Activated CD8-positive, alpha-beta memory T cell treated with anti-CD3 and anti-CD28 coated beads, Interleukin-2, amount 10 ng/mL, durations not matched to agents 7 days and 5 days (primary cell): ENCODE measurements around the gene RAD21L1. TPM values are rescaled to one million over a fixed set of nuclear protein-coding genes. Genes with fewer than 3 reads are reported as not detected.

ENCODE experiments used
- ATAC-seq: fragments of 150-1000 bp; cut with Tn5 transposase; one replicate; pipeline ENCODE4 v1.10.0; 2021; ENCODE audit warnings: moderate library complexity
- CTCF ChIA-PET: fragments of 350-600 bp; sonication (Branson Sonifier 250); formaldehyde crosslinking; loops from one replicate; lab custom pipeline; 2021; ENCODE audit warnings: antibody characterized with exemption; lab: Charles Lee
- DNase-seq: peaks from one replicate; pipeline ENCODE4 v3.0.0-alpha.2; 2020
- H3K27ac Mint-ChIP-seq: one replicate; pipeline ENCODE4 v1.8.0; 2021; ENCODE audit warnings: mild to moderate bottlenecking, mixed read lengths
- H3K27me3 Mint-ChIP-seq: one replicate; pipeline ENCODE4 v1.8.0; 2021; ENCODE audit warnings: mixed read lengths
- H3K36me3 Mint-ChIP-seq: one replicate; pipeline ENCODE4 v1.8.0; 2021; ENCODE audit warnings: mild to moderate bottlenecking, mixed read lengths
- H3K4me1 Mint-ChIP-seq: one replicate; pipeline ENCODE4 v1.8.0; 2021; ENCODE audit warnings: mixed read lengths
- H3K4me3 Mint-ChIP-seq: one replicate; pipeline ENCODE4 v1.8.0; 2021; ENCODE audit warnings: mild to moderate bottlenecking, moderate library complexity, mixed read lengths
- H3K9me3 Mint-ChIP-seq: one replicate; pipeline ENCODE4 v1.8.0; 2022; ENCODE audit warnings: low read depth, mixed read lengths
- total RNA-seq, 2 experiments: library from RNA; stranded (reverse); gene quantifications; one replicate each; pipeline ENCODE4 v1.2.3, GENCODE V29; 2021

RAD21L1 gene
- total RNA-seq, 2 experiments from 2014 or later, result 0.67 TPM; not detected in 1

DNA sequence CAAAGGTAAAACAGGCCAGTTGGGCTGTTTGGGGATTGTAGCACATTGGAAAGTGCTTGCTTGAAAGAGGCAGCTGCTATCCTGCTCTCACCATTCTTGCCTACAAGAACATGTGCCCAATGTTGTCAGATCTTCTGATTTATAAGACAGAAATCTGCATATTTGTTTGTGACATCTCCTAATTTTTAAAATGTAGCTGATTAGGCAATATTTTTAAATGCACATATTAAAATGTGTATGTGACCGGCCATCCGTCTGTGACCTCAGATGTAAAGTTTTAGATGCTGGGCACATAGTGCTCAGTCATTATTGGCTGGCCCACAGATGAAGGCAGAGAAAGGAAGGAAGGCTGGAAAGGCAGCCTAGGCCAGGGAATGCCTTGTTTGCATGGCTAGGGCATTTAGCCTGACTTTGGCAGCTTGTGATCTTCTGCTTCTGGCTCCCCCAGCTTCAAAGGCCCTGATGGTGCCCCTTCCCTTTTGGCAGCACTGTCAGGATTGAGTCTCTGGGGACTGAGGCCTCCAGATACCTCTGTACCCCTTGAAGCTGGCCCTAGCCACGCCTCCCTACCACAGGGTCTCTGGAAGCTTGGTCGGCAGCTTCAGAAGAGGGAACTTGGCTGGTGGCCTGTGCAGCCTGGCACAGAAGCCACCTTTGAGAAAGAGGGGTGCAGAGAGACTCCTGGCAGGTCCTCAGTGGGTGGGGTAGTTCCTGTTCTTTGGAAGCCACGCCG is 46.7 kb downstream of the RAD21L1 start:
- Mint-ChIP-seq H3K4me3 (no peak overlapping the region), H3K27me3 (no peaks in the 10 kb centered on the region), H3K36me3 (no peaks in the 10 kb centered on the region), H3K9me3 (no peaks in the 10 kb centered on the region), H3K4me1 (peaks cover 2% of the 10 kb centered on the region), H3K27ac (no peak overlapping the region)
- CTCF ChIA-PET, result interaction anchor here (0.7 to 1.5 kb wide), 5 partner anchors 9 to 231 kb away, joined by 3 to 4 read pairs (median 3); no protein-coding TSS in a partner anchor
- ATAC-seq (no peak), DNase-seq (peak; percentile 31)

DNA sequence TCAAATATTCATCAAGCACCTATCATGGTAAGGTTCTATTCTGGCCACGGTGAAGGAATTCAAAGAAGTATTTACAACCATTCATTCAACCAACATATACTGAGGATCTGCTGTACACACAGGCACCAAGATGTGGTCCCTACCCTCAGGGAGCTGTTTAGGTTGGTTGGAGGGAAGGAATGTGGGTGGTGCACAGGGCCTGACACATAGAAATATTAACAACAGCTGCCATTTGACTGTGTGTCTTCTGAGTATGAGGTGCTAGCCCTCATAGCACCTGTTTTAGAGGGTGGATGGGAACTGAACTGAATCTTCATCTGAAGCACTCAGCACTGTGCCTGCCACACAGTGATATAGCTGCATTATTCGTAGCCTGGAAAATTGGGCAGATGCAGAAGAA is 47.5 kb downstream of the RAD21L1 start:
- Mint-ChIP-seq H3K9me3 (no peaks in the 10 kb centered on the region), H3K36me3 (no peaks in the 10 kb centered on the region), H3K4me1 (no peaks in the 10 kb centered on the region), H3K27ac (no peak overlapping the region), H3K27me3 (no peaks in the 10 kb centered on the region), H3K4me3 (no peak overlapping the region)
- DNase-seq (peak; percentile 15), ATAC-seq (no peak)
- CTCF ChIA-PET, result interaction anchor here (0.9 to 1.2 kb wide), 2 partner anchors 13 to 230 kb away, joined by 3 read pairs; no protein-coding TSS in a partner anchor

DNA sequence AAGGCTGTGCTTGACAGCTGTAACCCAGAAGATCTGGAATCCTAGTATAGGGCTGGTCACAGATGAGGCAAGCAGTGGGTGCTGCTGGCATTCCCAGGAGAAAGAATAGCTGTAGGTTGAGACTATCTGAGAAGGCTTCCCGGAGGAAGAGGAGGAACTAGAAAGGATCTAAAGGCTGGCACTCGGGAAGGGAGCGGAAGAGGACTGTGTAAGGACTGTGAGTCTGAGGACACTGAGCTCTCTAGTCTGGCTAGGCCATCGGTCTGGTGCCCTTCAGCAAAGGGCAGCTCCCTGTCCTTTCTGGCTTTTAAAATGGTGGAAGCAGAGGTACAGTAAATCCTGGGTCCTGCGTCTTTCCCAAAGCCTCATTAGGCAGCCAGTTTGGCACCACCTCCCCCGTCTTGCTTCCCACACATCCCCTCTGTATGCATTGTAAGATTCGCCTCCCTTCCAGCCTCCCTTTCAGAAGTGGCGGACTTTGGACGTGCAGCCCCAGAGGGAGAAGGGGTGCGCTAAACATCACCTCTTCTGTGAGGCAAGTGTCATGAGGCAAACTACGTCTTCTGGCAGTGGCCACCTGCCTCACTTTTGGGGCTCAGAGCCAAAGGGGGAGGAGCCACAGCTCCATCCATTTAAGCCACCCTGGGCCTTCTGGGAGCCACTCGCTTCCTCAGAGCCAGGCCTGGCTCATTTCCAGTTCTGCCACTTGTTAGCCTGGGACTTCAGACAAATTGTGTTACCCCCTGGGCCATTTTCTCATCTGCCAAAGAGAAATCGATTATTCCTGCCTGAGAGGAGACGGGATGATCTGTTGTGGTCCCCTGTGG is 48.9 kb downstream of the RAD21L1 start:
- ATAC-seq (no peak), DNase-seq (peak; percentile 35)
- H3K27ac Mint-ChIP-seq, result no peak overlapping the region
- no peaks in the 10 kb centered on the region for H3K9me3 Mint-ChIP-seq
- no peak overlapping the region for H3K4me3 Mint-ChIP-seq
- CTCF ChIA-PET, result no interaction called here
- no peaks in the 10 kb centered on the region for H3K4me1 Mint-ChIP-seq
- no peaks in the 10 kb centered on the region for H3K27me3 Mint-ChIP-seq
- H3K36me3 Mint-ChIP-seq, result no peaks in the 10 kb centered on the region

DNA sequence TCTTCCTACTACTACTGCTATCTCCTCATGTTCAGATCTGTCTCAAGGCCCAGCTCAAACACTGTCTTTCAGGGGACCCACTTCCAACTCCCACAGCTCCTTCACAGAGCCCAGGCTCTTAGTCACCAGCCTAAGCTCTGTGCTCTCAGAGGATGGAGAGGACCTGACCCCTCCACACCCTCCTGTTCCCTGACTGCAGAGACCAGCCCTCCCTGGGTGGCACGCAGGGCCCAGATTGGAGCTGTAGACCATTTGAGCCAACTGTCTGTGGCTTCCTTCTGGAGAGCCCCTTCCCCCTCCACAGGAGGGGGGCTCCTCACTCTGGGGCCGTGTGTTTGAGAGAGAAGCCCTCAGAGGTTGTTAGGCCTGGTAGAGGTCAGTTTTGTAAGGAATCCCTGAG is 50.1 kb downstream of the RAD21L1 start:
- no peaks in the 10 kb centered on the region for H3K4me1 Mint-ChIP-seq
- no peaks in the 10 kb centered on the region for H3K27me3 Mint-ChIP-seq
- H3K4me3 Mint-ChIP-seq, result no peak overlapping the region
- ATAC-seq (no peak), DNase-seq (peak; percentile 29)
- CTCF ChIA-PET, result no interaction called here
- H3K9me3 Mint-ChIP-seq, result no peaks in the 10 kb centered on the region
- H3K36me3 Mint-ChIP-seq, result no peaks in the 10 kb centered on the region
- H3K27ac Mint-ChIP-seq, result no peak overlapping the region

DNA sequence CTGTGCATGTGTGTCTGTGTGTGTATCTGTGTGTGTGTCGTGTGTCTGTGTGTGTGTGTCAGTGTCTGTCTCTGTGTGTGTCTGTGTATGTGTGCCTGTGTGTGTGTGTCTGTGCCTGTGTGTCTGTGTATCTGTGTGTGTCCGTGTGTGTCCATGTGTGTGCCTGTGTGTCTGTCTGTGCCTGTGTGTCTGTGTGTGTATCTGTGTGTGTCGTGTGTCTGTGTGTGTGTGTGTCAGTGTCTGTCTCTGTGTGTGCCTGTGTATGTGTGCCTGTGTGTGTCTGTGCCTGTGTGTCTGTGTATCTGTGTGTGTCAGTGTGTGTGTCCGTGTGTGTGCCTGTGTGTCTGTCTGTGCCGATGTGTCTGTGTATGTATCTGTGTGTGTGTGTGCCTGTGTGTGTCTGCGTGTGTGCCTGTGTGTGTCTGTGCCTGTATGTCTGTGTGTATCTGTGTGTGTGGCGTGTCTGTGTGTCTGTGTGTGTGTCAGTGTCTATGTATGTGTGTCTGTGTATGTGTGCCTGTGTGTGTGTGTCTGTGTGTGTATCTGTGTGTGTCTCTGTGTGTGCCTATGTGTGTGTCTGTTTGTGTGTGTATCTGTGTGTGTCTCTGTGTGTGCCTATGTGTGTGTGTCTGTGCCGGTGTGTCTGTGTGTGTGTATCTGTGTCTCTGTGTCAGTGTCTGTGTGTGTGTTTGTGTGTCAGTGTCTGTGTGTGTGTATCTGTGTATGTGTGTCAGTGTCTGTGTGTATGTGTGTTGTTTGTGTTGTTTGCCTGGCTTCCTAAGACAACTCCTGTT is 51.9 kb downstream of the RAD21L1 start:
- no peak for ATAC-seq
- H3K27ac Mint-ChIP-seq, result no peak overlapping the region
- H3K4me3 Mint-ChIP-seq, result no peak overlapping the region
- H3K4me1 Mint-ChIP-seq, result no peaks in the 10 kb centered on the region
- H3K27me3 Mint-ChIP-seq, result no peaks in the 10 kb centered on the region
- H3K9me3 Mint-ChIP-seq, result no peaks in the 10 kb centered on the region
- DNase-seq, result no peak
- CTCF ChIA-PET, result no interaction called here
- H3K36me3 Mint-ChIP-seq, result no peaks in the 10 kb centered on the region

DNA sequence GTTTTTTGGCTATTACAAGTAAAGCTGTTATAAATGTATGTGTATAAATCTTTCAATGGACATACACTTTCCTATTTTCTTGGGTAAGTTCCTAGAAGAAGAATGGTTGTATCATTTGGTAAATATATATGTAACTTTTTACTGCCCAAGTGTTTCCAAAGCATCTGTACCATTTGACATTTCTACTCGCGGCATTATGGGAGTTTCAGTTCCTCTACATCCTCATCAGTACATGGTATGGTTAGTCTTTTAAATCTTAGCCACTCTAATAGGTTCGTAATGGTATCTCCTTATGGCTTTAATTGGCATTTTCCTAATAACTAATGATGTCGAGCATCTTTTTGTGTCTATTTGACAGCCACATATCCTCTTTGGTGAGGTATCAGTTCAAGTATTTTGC is 53.1 kb downstream of the RAD21L1 start:
- no peaks in the 10 kb centered on the region for H3K36me3 Mint-ChIP-seq
- H3K4me3 Mint-ChIP-seq, result no peak overlapping the region
- DNase-seq, result no peak
- no peak for ATAC-seq
- CTCF ChIA-PET, result no interaction called here
- H3K27me3 Mint-ChIP-seq, result no peaks in the 10 kb centered on the region
- no peaks in the 10 kb centered on the region for H3K9me3 Mint-ChIP-seq
- H3K27ac Mint-ChIP-seq, result no peak overlapping the region
- H3K4me1 Mint-ChIP-seq, result no peaks in the 10 kb centered on the region

DNA sequence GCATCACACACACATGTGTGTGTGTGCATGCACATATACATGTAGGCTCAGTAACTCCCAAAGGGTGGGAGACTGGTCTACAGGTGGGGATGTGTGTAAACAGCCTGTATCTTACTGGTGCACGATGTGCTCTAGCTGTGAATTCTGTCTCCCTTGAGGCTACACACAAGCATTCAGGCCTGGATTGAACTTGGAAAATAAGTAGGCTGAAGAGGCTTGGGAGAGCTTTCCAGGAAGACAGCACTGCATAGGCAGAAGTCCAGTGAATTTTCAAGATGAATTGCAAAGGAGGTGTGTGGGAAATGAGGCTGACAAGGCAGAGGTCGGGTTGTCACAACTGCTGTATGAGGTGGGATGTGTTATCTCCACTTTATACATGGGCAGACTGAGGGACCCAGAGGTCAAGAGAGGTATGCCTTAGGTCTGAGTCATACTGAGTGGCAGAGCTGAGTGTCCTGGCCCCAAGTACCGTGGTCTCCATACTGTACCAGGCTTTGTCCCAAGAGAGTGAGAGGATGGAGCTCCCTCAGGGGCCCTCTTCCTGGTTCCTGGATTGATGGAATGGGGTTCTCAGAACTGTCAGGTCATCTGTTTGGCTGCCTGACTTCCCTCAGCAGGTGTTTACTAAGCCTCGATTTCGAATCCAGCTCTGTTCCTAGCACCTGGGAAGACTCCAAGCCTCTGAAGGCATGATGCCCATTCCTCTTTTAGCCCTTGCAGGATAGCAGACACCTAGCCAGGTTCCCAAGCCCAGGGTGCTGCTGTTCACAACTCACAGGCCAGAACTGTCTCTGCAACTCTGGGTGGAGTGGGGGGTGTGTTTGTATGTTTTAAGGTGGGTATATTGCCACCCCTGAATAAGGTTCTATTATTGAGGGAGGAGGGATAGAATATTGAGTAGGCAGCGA is 54.6 kb downstream of the RAD21L1 start:
- Mint-ChIP-seq H3K4me1 (no peaks in the 10 kb centered on the region), H3K27me3 (no peaks in the 10 kb centered on the region), H3K27ac (no peak overlapping the region), H3K4me3 (no peak overlapping the region), H3K36me3 (no peaks in the 10 kb centered on the region), H3K9me3 (no peaks in the 10 kb centered on the region)
- ATAC-seq (no peak), DNase-seq (peak; percentile 36)
- CTCF ChIA-PET, result no interaction called here

DNA sequence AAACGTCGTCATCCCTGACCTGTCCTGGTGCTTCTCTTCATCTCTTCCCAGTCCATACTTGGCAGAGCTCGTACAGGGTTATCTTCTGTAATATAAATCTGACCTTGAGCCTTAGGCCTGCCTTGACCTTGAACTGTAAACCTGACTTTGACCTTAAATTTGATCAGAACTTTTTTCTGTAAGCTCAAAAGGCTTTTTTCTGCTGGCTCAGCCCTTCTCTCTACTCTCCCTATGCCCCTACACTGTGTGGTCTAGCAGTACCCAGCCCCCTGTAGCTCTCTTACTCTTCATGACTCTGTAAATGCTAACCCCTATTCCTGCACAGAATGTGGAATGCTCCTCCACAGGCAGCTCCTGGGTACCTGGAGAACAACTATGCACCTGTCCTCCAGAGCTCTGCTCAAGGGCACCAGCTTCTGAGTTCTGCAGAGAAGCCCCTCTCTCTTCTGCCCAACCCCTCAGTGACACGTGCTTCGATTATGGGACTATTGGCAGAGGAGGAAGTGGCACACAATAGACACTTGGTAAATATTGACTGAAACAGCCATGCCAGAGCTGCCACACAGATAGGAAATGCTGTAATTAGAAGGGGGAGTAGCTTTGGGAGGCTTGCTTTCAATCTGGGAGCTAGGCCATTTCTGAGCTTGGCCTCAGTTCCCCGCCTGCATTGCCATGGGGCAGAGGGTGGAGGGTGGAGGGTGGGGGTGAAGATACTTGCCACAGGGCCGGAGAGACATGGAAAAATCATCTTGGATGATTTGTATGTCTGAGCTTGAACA is 55.6 kb downstream of the RAD21L1 start:
- CTCF ChIA-PET, result interaction anchor here (0.8 to 1.5 kb wide), 3 partner anchors 9 to 222 kb away, joined by 3 to 5 read pairs (median 3); partner anchors contain the start of gene SNPH
- no peaks in the 10 kb centered on the region for H3K36me3 Mint-ChIP-seq
- peak; percentile 30 for DNase-seq
- H3K4me1 Mint-ChIP-seq, result peaks cover 5% of the 10 kb centered on the region
- H3K9me3 Mint-ChIP-seq, result no peaks in the 10 kb centered on the region
- no peaks in the 10 kb centered on the region for H3K27me3 Mint-ChIP-seq
- H3K4me3 Mint-ChIP-seq, result no peak overlapping the region
- no peak overlapping the region for H3K27ac Mint-ChIP-seq
- no peak for ATAC-seq

DNA sequence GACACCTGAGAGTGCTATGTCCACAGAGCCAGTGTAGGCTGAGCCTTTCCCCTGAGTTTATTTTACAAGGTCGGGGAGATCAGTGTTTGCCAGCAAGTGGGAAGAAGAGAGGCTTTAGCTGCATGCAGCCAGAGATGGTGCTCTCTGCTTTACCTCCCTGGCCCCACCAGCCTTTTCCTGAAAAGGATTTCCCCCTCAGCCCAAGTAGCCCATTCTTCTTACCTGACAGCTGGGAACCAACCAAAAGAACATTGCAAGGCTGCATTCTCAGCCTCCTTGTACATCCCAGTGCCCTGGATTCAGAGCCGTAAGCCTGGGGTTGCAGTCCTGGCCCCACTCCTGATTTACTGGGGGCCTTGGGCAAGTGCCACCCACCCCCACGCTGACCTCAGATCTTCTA is 57.1 kb downstream of the RAD21L1 start:
- H3K9me3 Mint-ChIP-seq, result no peaks in the 10 kb centered on the region
- H3K36me3 Mint-ChIP-seq, result no peaks in the 10 kb centered on the region
- no peak overlapping the region for H3K4me3 Mint-ChIP-seq
- no peak for ATAC-seq
- peaks cover 20% of the 10 kb centered on the region for H3K4me1 Mint-ChIP-seq
- no peaks in the 10 kb centered on the region for H3K27me3 Mint-ChIP-seq
- no peak overlapping the region for H3K27ac Mint-ChIP-seq
- no peak for DNase-seq
- CTCF ChIA-PET, result interaction anchor here (0.7 to 1.6 kb wide), 4 partner anchors 9 to 464 kb away, joined by 3 to 5 read pairs (median 4); partner anchors contain the start of gene SNPH

DNA sequence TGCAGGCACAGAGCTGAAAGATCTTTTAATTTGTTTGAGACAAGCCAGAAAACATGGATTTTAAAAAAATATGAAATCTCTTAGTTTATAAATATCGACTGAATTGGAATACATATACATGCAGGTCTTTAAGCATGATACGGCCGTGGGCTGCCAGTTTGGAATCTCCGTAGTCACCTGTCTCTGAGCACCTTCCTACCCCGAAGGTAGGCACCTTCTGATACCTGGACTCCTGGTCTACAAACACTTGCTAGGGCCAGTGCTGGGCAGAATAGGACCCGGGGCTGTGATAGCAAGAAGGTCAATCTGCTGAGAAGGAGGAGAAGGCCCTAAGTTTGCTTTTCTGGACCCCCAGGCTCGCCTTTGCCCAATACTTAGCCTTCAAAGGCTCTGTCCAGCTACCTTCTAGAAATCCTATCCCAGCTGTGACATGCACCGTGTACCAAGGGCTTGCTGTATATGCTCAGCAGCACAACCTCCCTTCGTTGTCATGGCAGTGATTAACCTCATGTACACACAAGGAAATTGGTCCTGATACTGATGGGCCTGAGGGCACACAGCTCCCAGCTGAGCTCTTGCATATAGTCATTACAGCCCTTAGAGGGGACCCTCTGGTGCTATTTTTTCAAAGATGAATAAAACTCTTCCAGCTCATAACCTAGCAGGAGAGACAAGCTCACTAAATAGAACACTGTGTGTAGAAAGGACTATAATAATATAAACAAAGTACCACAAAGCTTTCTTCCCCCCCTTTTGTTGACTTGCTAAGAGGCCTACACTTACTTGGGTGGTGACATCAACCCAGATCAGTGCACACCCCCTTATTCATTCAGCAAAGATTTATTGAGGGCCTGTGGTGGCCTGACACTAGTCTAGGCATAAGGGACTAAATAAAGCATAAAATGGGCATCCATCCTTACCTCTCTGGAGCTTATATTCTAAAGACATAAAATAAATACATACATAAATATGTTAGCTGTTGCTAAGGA is 58.0 kb downstream of the RAD21L1 start:
- CTCF ChIA-PET, result interaction anchor here (0.7 to 1.6 kb wide), 3 partner anchors 8 to 465 kb away, joined by 3 to 4 read pairs (median 3); no protein-coding TSS in a partner anchor
- no peak overlapping the region for H3K4me3 Mint-ChIP-seq
- H3K27ac Mint-ChIP-seq, result no peak overlapping the region
- ATAC-seq (no peak), DNase-seq (no peak)
- no peaks in the 10 kb centered on the region for H3K9me3 Mint-ChIP-seq
- H3K4me1 Mint-ChIP-seq, result peaks cover 21% of the 10 kb centered on the region
- no peaks in the 10 kb centered on the region for H3K36me3 Mint-ChIP-seq
- no peaks in the 10 kb centered on the region for H3K27me3 Mint-ChIP-seq
